ENCODE measurements around the gene POLA2. TPM values are rescaled to one million over a fixed set of nuclear protein-coding genes. Genes with fewer than 3 reads are reported as not detected.

POLA2 gene
- total and polyA plus RNA-seq, 9 of the 15 experiments (the other 6 are each of a cell fraction or from before 2014, with no cell fraction given), result 2.7 to 134 (median 44.4) TPM

GRCh38 chr11:65290448-65291165, 28.8 kb downstream of the POLA2 start:
- H3K4me2 ChIP-seq (ENCODE audit: insufficient read depth, low read length), result no peak overlapping the region
- H2AFZ ChIP-seq (ENCODE audit: low read depth, low read length), result no peak overlapping the region
- 61% methylated on average over 8 of the region's 8 CpGs for WGBS (ENCODE audit: insufficient coverage, low coverage, missing lambda C conversion rate)
- no peaks in the 10 kb centered on the region for H3K9me3 ChIP-seq (replicated peaks; ENCODE audit: control insufficient read depth, insufficient read depth, low read depth, low read length)
- in situ Hi-C loops (cut with MboI) (no loop called here), intact Hi-C loops (cut with micrococcal nuclease) (loop anchor here (2.0 kb wide), 1 partner anchor 24 kb away; the partner anchor contains the start of gene CDC42EP2)
- H4K20me1 ChIP-seq (replicated peaks; ENCODE audit: control insufficient read depth, insufficient read depth, low read length), result no peaks in the 10 kb centered on the region
- H3K27me3 ChIP-seq (ENCODE audit: control insufficient read depth in 2 of 2, insufficient read depth in 2 of 2, low read length in 2 of 2), result no peaks in the 10 kb centered on the region
- H3K4me3 ChIP-seq, result no peak overlapping the region
- POLR2A ChIA-PET, result interaction anchor here (0.6 to 1.9 kb wide), 8 partner anchors 9 to 215 kb away, joined by 3 to 7 read pairs (median 4); partner anchors contain the start of gene TIGD3
- no peaks in the 10 kb centered on the region for H3K79me2 ChIP-seq (ENCODE audit: control insufficient read depth, insufficient read depth, low read length)
- peaks cover 97% of the 10 kb centered on the region for H3K36me3 ChIP-seq (ENCODE audit: control insufficient read depth, insufficient read depth, low read length)
- no peak overlapping the region for H3K9ac ChIP-seq (ENCODE audit: insufficient read depth in 1 of 2, low read depth in 2 of 2, low read length in 2 of 2)
- no TSS peak for BruUV-seq (replicated peaks)
- H3K9me1 ChIP-seq (ENCODE audit: control insufficient read depth, insufficient read depth, low read length), result no peaks in the 10 kb centered on the region
- peaks cover 2 to 20% of the 10 kb centered on the region in 2 experiments; a peak in 4 of 5 replicates for H3K4me1 ChIP-seq (replicated peaks in 1 of 2; ENCODE audit: control insufficient read depth in 2 of 2, insufficient read depth in 2 of 2, low read length in 2 of 2)
- H3K27ac ChIP-seq (ENCODE audit: extremely low read depth, low read depth, low read length), result peak overlapping the region; percentile 24; the same call in 1 of the 3 replicates
- CTCF ChIA-PET (ENCODE audit: low intra/inter-chr PET ratio), result no interaction called here
- DNase-seq (ENCODE audit: extremely low read depth in 1 of 4, low spot score in 3 of 4), result peak; percentile 34 to 56 (median 46)
- peak; percentile 84 for ATAC-seq
- peak; percentile 76 for FAIRE-seq
- TF ChIP-seq NFIC (IDR thresholded peaks at IDR 0.05) (peak; percentile 50), HNRNPL (IDR thresholded peaks at IDR 0.05; ENCODE audit: low read depth, low read length) (no peak), ARID1B (IDR thresholded peaks at IDR 0.05) (0 out of 2 replicates have a peak, but pooled peaks have one; percentile 22), RFX7 (CRISPR knock-in tag; IDR thresholded peaks at IDR 0.05) (no peak), SAP30 (IDR thresholded peaks at IDR 0.05; ENCODE audit: borderline replicate concordance, insufficient read depth, low read depth, low read length, poor library complexity, severe bottlenecking) (no peak), TFAP4 (CRISPR knock-in tag; IDR thresholded peaks at IDR 0.05; ENCODE audit: borderline replicate concordance) (peak; percentile 92), NRF1 (conservative IDR thresholded peaks at IDR 0.05 in 1 of 2, IDR thresholded peaks at IDR 0.05 in 1 of 2) (0 out of 4 replicates have a peak, but pooled peaks of 1 of the 2 experiments have one; percentile 24), ELF1 (tag; IDR thresholded peaks at IDR 0.05) (peak; percentile 46; the same call in 1 of the 2 replicates), CBFA2T3 (IDR thresholded peaks at IDR 0.05) (peak; percentile 44; the same call in 1 of the 2 replicates), VEZF1 (CRISPR knock-in tag; IDR thresholded peaks at IDR 0.05) (peak; percentile 53; the same call in 1 of the 2 replicates), EGR1 (conservative IDR thresholded peaks at IDR 0.05) (peak; percentile 66), TCF3 (CRISPR knock-in tag; IDR thresholded peaks at IDR 0.05) (peak; percentile 65), FOSL1 (tag; conservative IDR thresholded peaks at IDR 0.05) (no peak), ZMIZ1 (IDR thresholded peaks at IDR 0.05; ENCODE audit: low read depth in 2 of 2, low read length in 2 of 2) (no peak)
